HUES48 (cell line): ENCODE measurements around the gene MST1R.
A peak's percentile ranks its signal among the peaks of the same experiment; 100 is the strongest.
"Not testable (repeated sequence)": the region's sequence is repeated elsewhere in the genome, so short reads cannot be mapped to it uniquely, and the experiment has no call there.

Source experiments
- H3K27ac ChIP-seq: one replicate; pipeline ENCODE4 v1.7.0; 2013; ENCODE audit warnings: low read depth, low read length, inconsistent platforms
- H3K27me3 ChIP-seq: 2 replicates; pipeline ENCODE4 v1.6.1; 2013; ENCODE audit warnings: mild to moderate bottlenecking, low read length; ENCODE audit not compliant: control insufficient read depth, insufficient read depth
- H3K36me3 ChIP-seq: 2 replicates; pipeline ENCODE4 v1.6.1; 2013; ENCODE audit warnings: low read length; ENCODE audit not compliant: control insufficient read depth, insufficient read depth
- H3K4me1 ChIP-seq: 2 replicates; pipeline ENCODE4 v1.6.1; 2013; ENCODE audit warnings: mild to moderate bottlenecking, low read length; ENCODE audit not compliant: control insufficient read depth, insufficient read depth
- H3K4me3 ChIP-seq: 2 replicates; pipeline ENCODE4 v1.5.1; 2013; ENCODE audit warnings: mild to moderate bottlenecking, low read depth, low read length
- H3K9ac ChIP-seq: 2 replicates; pipeline ENCODE4 v1.6.1; 2013; ENCODE audit warnings: mild to moderate bottlenecking, low read depth, low read length, moderate library complexity
- H3K9me3 ChIP-seq: 2 replicates; pipeline ENCODE4 v1.6.1; 2013; ENCODE audit warnings: low read length; ENCODE audit not compliant: control insufficient read depth, insufficient read depth

The MST1R gene

GRCh38 chr3:49911611-49912010, 7.9 kb upstream of the MST1R start:
- Histone ChIP-seq H3K4me3 (no peak overlapping the region), H3K9me3 (no peaks in the 10 kb centered on the region), H3K36me3 (no peaks in the 10 kb centered on the region), H3K27me3 (peaks cover 12% of the 10 kb centered on the region), H3K9ac (no peak overlapping the region), H3K27ac (no peak overlapping the region), H3K4me1 (peaks cover 25% of the 10 kb centered on the region)

- Histone ChIP-seq H3K4me1 (peaks cover 29% of the 10 kb centered on the region), H3K9ac (no peak overlapping the region), H3K4me3 (peak overlapping the region; percentile 50; the same call in 1 of the 2 replicates), H3K9me3 (no peaks in the 10 kb centered on the region), H3K27me3 (peaks cover 12% of the 10 kb centered on the region), H3K27ac (no peak overlapping the region), H3K36me3 (no peaks in the 10 kb centered on the region)
These were observed 7.4 kb upstream of the MST1R start for GRCh38 chr3:49911124-49911420.

GRCh38 chr3:49910409-49911123, 6.9 kb upstream of the MST1R start:
- H3K4me1 ChIP-seq, result peaks cover 34% of the 10 kb centered on the region
- peak overlapping the region; percentile 50 for H3K4me3 ChIP-seq
- no peak overlapping the region for H3K27ac ChIP-seq
- H3K9me3 ChIP-seq, result no peaks in the 10 kb centered on the region
- peaks cover 12% of the 10 kb centered on the region for H3K27me3 ChIP-seq
- H3K36me3 ChIP-seq, result no peaks in the 10 kb centered on the region
- no peak overlapping the region for H3K9ac ChIP-seq

GRCh38 chr3:49908373-49909199, 4.9 kb upstream of the MST1R start:
- Histone ChIP-seq H3K27me3 (peaks cover 12% of the 10 kb centered on the region), H3K27ac (no peak overlapping the region), H3K36me3 (no peaks in the 10 kb centered on the region), H3K4me1 (peaks cover 38% of the 10 kb centered on the region), H3K9me3 (no peaks in the 10 kb centered on the region), H3K9ac (no peak overlapping the region), H3K4me3 (no peak overlapping the region)

- Histone ChIP-seq H3K27me3 (peaks cover 15% of the 10 kb centered on the region), H3K9ac (no peak overlapping the region), H3K27ac (no peak overlapping the region), H3K9me3 (no peaks in the 10 kb centered on the region), H3K4me1 (peaks cover 40% of the 10 kb centered on the region), H3K4me3 (no peak overlapping the region), H3K36me3 (no peaks in the 10 kb centered on the region)
These were observed 2.5 kb upstream of the MST1R start for GRCh38 chr3:49906073-49906743.

- Histone ChIP-seq H3K4me1 (peaks cover 28% of the 10 kb centered on the region), H3K27me3 (peaks cover 10% of the 10 kb centered on the region)
- H3K4me3 ChIP-seq, H3K9me3 ChIP-seq, H3K27ac ChIP-seq, H3K36me3 ChIP-seq, H3K9ac ChIP-seq: not testable (repeated sequence)
These were observed 775 bp upstream of the MST1R start for GRCh38 chr3:49904448-49904847.

GRCh38 chr3:49902511-49903345, 945 bp downstream of the MST1R start:
- Histone ChIP-seq H3K4me3 (no peak overlapping the region), H3K9ac (no peak overlapping the region), H3K36me3 (no peaks in the 10 kb centered on the region), H3K4me1 (peaks cover 19% of the 10 kb centered on the region), H3K9me3 (no peaks in the 10 kb centered on the region), H3K27me3 (0 out of 2 replicates have a peak, but pooled peaks cover 3% of the 10 kb centered on the region), H3K27ac (no peak overlapping the region)

GRCh38 chr3:49901366-49902339, 2.0 kb downstream of the MST1R start:
- H3K36me3 ChIP-seq, result no peaks in the 10 kb centered on the region
- H3K4me1 ChIP-seq, result peaks cover 19% of the 10 kb centered on the region
- no peak overlapping the region for H3K9ac ChIP-seq
- H3K27me3 ChIP-seq, result 0 out of 2 replicates have a peak, but pooled peaks cover 3% of the 10 kb centered on the region
- no peaks in the 10 kb centered on the region for H3K9me3 ChIP-seq
- H3K4me3 ChIP-seq, result no peak overlapping the region
- H3K27ac ChIP-seq, result no peak overlapping the region

- Histone ChIP-seq H3K27me3 (0 out of 2 replicates have a peak, but pooled peaks cover 3% of the 10 kb centered on the region), H3K36me3 (no peaks in the 10 kb centered on the region), H3K9ac (no peak overlapping the region), H3K9me3 (no peaks in the 10 kb centered on the region), H3K27ac (no peak overlapping the region), H3K4me3 (no peak overlapping the region), H3K4me1 (peaks cover 10% of the 10 kb centered on the region; the same call in 1 of the 2 replicates)
These were observed 3.1 kb downstream of the MST1R start for GRCh38 chr3:49900491-49901153.
